ENCODE measurements around the gene ESPL1. TPM values are rescaled to one million over a fixed set of nuclear protein-coding genes. Genes with fewer than 3 reads are reported as not detected.

The ESPL1 gene
- total and polyA plus RNA-seq, 2 of the 8 experiments (the other 6 are each of a cell fraction or from before 2014, with no cell fraction given): 31.8 to 52.7 TPM

DNA sequence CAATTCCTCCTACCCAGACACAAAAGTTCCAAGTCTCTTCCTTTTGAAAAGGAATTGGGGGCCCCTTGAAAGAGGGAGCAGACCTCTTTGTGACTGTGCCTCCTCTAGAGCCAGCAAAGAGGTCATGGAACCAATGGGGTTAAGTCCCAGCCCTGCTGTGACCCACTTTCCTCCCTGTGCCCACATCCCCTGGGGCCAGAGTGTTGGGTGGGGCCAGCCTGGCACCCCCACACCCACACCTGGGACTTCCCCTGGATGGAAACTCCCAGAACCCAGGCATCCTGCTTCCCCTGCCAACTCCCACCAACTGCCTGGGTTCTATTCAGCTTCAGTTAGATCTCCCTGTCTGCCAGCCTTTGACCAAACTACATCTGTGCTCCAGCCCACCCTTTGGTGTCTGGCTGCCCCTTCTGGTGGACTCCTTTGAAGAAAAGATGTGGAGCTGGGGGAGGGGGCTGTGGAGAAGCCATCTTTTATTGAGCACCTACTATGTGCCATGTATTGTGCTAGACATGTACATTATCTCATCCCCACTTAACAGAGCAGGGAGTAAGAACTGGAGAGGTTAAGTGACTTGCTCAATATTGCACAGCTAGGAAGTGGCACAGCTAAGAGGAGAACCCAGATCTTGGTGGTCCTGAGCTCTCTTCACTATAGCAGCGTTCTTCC, 31.5 kb upstream of the ESPL1 start:
- H3K23me2 ChIP-seq (ENCODE audit: low read depth, low read length): peaks cover 7% of the 10 kb centered on the region; the same call in 1 of the 2 replicates
- H3K79me2 ChIP-seq (ENCODE audit: control insufficient read depth in 1 of 2, insufficient read depth in 2 of 2, low read length in 2 of 2): no peaks in the 10 kb centered on the region
- peak overlapping the region in 2 of 4 experiments; percentile 9 to 29; a peak in 2 of 8 replicates for H3K4me3 ChIP-seq (ENCODE audit: extremely low read depth in 1 of 4, insufficient read depth in 2 of 4, low read depth in 3 of 4, low read length in 4 of 4)
- peak overlapping the region; percentile 33 for H3K18ac ChIP-seq (ENCODE audit: extremely low read depth, low read length)
- H2BK5ac ChIP-seq (ENCODE audit: low read depth, low read length): 0 out of 2 replicates have a peak overlapping the region, but pooled peaks have one; percentile 22
- no peaks in the 10 kb centered on the region for H3K36me3 ChIP-seq (ENCODE audit: control insufficient read depth in 2 of 4, insufficient read depth in 4 of 4, low read length in 3 of 4)
- H4K91ac ChIP-seq (replicated peaks; ENCODE audit: insufficient read length, low read length): no peak overlapping the region
- CTCF ChIA-PET (ENCODE audit: partially characterized antibody): interaction anchor here (0.6 to 23.5 kb wide), 10 partner anchors 8 to 977 kb away, joined by 3 to 535 read pairs (median 4); partner anchors contain the start of genes ESPL1 and ITGB7
- no peaks in the 10 kb centered on the region for H3K27me3 ChIP-seq (replicated peaks in 1 of 4; ENCODE audit: control insufficient read depth in 3 of 4, extremely low read depth in 1 of 4, insufficient read depth in 3 of 4, low read length in 3 of 4)
- no peak overlapping the region for H4K5ac ChIP-seq (ENCODE audit: insufficient read length, low read depth, low read length)
- H2BK12ac ChIP-seq (ENCODE audit: low read depth, low read length): peak overlapping the region; percentile 5; the same call in 1 of the 2 replicates
- no peaks in the 10 kb centered on the region for H3K79me1 ChIP-seq (ENCODE audit: low read depth, low read length)
- no peak for FAIRE-seq
- no peak overlapping the region for H3K23ac ChIP-seq (ENCODE audit: insufficient read length)
- H3K9me3 ChIP-seq (ENCODE audit: insufficient read depth in 2 of 2, low read depth in 1 of 2, low read length in 1 of 2): no peaks in the 10 kb centered on the region
- WGBS, 2 experiments (ENCODE audit: extremely low coverage in 1 of 2, insufficient coverage in 1 of 2, insufficient read length in 1 of 2, insufficient replicate concordance in 2 of 2, low coverage in 1 of 2, low lambda C conversion rate in 2 of 2, missing lambda C conversion rate in 1 of 2): 88% methylated on average over 1 of the region's 1 CpG; no CpG with 5 or more reads in 1 of the 2 experiments
- POLR2A ChIA-PET (ENCODE audit: partially characterized antibody): interaction anchor here (0.7 to 1.8 kb wide), 7 partner anchors 10 to 143 kb away, joined by 3 to 8 read pairs (median 5); partner anchors contain the start of gene ESPL1
- H4K8ac ChIP-seq (ENCODE audit: extremely low read depth, insufficient read depth, low read length): no peak overlapping the region
- peak overlapping the region; percentile 53 to 92; a peak in 3 of 4 replicates for H3K4me2 ChIP-seq (ENCODE audit: insufficient read depth in 1 of 2, low read depth in 2 of 2, low read length in 2 of 2)
- H2AFZ ChIP-seq (ENCODE audit: low read length): no peak overlapping the region
- H2BK20ac ChIP-seq (ENCODE audit: low read length): 0 out of 2 replicates have a peak overlapping the region, but pooled peaks have one; percentile 34
- no peak overlapping the region for H3K14ac ChIP-seq (ENCODE audit: insufficient read length)
- peaks cover 31 to 47% (median 36%) of the 10 kb centered on the region in 4 experiments for H3K4me1 ChIP-seq (replicated peaks in 1 of 4; ENCODE audit: control insufficient read depth in 3 of 4, insufficient read depth in 4 of 4, low read length in 3 of 4)
- H3K56ac ChIP-seq (replicated peaks; ENCODE audit: insufficient read length, low read depth, low read length): no peak overlapping the region
- H3K4ac ChIP-seq (replicated peaks; ENCODE audit: insufficient read length, low read depth, low read length): no peak overlapping the region
- H2BK120ac ChIP-seq (replicated peaks; ENCODE audit: low read depth, low read length): no peak overlapping the region
- no peak overlapping the region for H2BK15ac ChIP-seq (ENCODE audit: low read length)
- no peaks in the 10 kb centered on the region for H4K20me1 ChIP-seq (replicated peaks in 1 of 2; ENCODE audit: control insufficient read depth in 1 of 2, insufficient read depth in 2 of 2, low read length in 2 of 2)
- TF ChIP-seq CEBPB (IDR thresholded peaks at IDR 0.05; ENCODE audit: low read depth, low read length) (no peak), KDM1A (IDR thresholded peaks at IDR 0.05; ENCODE audit: borderline replicate concordance, low read length) (peak; percentile 28; the same call in 1 of the 2 replicates), RFX5 (IDR thresholded peaks at IDR 0.05; ENCODE audit: borderline replicate concordance, low read depth, low read length) (no peak)
- H3K27ac ChIP-seq (ENCODE audit: low read depth, low read length): peak overlapping the region; percentile 11; the same call in 1 of the 2 replicates
- no peak overlapping the region; a peak in 2 of 7 replicates for H3K9ac ChIP-seq (replicated peaks in 1 of 4; ENCODE audit: extremely low read depth in 1 of 4, low read depth in 3 of 4, low read length in 3 of 4)
- no peak overlapping the region for H2AK5ac ChIP-seq (ENCODE audit: low read depth, low read length)
- no peak for DNase-seq (ENCODE audit: low read depth in 1 of 2, low spot score in 2 of 2)
